Measurements from ENCODE around the gene PIAS1. TPM values are rescaled to one million over a fixed set of nuclear protein-coding genes. Genes with fewer than 3 reads are reported as not detected.
A peak's percentile ranks its signal among the peaks of the same experiment; 100 is the strongest.
"Not testable (repeated sequence)": the region's sequence is repeated elsewhere in the genome, so short reads cannot be mapped to it uniquely, and the experiment has no call there.

PIAS1 gene
- total RNA-seq, 2 donors from 2014 or later, result 24.1 to 63.3 TPM

DNA sequence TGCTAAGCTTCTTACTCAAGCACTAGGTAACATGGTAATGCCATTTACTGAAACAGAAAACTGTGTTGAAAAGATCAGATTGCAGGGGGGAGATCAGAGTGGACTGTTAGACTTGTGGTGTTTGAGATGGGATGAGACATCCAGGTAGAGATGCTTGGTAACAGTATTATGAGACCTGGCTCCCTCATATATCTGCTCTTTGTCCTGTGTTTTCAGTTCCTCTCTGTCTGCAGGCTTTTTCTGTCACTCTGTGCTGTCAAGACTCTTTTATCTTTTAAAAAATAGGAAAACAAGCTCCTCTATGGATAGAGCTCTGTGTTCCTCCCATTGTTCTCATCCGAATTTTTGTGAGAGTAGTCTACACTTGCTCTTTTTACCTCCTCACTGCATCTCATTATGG, 103.0 kb downstream of the PIAS1 start:
- peak overlapping the region in 1 of 4 donors; percentile 55 for H3K27ac ChIP-seq
- no peak for DNase-seq

DNA sequence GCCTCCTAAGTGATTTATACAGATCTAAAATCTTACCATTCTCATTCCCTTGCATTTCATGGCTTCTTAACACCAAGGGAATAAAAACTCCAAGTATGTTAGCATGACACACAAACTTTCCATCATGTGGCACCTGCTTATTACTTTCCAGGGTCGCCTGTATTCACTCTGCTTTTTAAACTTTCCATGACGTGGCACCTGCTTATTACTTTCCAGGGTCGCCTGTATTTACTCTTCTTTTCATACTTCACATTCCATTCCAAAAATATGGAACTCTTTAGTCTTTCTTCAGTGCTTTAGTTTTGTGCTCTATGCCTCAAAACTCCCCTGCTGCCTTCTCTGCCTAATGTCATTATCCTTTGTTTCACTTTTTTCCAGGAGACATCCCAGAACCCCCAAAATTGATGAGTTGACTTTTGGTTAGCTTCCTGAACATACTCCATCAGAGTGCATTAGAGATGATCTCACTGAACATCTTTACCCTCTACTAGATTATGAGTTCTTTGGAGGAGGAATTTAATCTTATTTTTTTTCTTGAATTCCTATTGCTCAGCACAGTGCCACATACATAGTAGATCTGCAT, 104.0 kb downstream of the PIAS1 start:
- TF ChIP-seq POLR2A (IDR thresholded peaks at IDR 0.05), result no peak
- TF ChIP-seq, protein P1, sequence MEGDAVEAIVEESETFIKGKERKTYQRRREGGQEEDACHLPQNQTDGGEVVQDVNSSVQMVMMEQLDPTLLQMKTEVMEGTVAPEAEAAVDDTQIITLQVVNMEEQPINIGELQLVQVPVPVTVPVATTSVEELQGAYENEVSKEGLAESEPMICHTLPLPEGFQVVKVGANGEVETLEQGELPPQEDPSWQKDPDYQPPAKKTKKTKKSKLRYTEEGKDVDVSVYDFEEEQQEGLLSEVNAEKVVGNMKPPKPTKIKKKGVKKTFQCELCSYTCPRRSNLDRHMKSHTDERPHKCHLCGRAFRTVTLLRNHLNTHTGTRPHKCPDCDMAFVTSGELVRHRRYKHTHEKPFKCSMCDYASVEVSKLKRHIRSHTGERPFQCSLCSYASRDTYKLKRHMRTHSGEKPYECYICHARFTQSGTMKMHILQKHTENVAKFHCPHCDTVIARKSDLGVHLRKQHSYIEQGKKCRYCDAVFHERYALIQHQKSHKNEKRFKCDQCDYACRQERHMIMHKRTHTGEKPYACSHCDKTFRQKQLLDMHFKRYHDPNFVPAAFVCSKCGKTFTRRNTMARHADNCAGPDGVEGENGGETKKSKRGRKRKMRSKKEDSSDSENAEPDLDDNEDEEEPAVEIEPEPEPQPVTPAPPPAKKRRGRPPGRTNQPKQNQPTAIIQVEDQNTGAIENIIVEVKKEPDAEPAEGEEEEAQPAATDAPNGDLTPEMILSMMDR (IDR thresholded peaks at IDR 0.05), result no peak
- ATAC-seq (peak; percentile 52), DNase-seq (peak in 1 of 4 donors; percentile 6)
- WGBS, 2 donors, result 20 to 31% methylated on average over 3 of the region's 3 CpGs
- Histone ChIP-seq H3K27me3 (no peaks in the 10 kb centered on the region), H3K36me3 (replicated peaks in 1 of 2; ENCODE audit: insufficient read depth in 1 of 2, low read depth in 2 of 2) (peaks cover 0 to 9% of the 10 kb centered on the region in 2 donors), H3K4me3 (no peak overlapping the region), H3K27ac (peak overlapping the region in 2 of 4 donors; percentile 28 to 55), H3K9me3 (no peaks in the 10 kb centered on the region), H3K4me1 (peaks cover 18% of the 10 kb centered on the region)
- intact Hi-C loops (cut with DNase I), result no loop called here

More for the DNA sequence above, 103.0 kb downstream of the PIAS1 start:
- H3K4me3 ChIP-seq, result no peak overlapping the region
- 0 to 67% methylated on average over 1 of the region's 1 CpG for WGBS, 2 donors
- TF ChIP-seq, protein P1 (IDR thresholded peaks at IDR 0.05), result no peak
- TF ChIP-seq POLR2A (IDR thresholded peaks at IDR 0.05), result no peak
- H3K4me1 ChIP-seq, result peaks cover 18% of the 10 kb centered on the region
- intact Hi-C loops (cut with DNase I), result no loop called here
- no peaks in the 10 kb centered on the region for H3K27me3 ChIP-seq
- ATAC-seq, result no peak
- H3K9me3 ChIP-seq, result no peaks in the 10 kb centered on the region
- H3K36me3 ChIP-seq (replicated peaks in 1 of 2; ENCODE audit: insufficient read depth in 1 of 2, low read depth in 2 of 2), result peaks cover 0 to 9% of the 10 kb centered on the region in 2 donors

DNA sequence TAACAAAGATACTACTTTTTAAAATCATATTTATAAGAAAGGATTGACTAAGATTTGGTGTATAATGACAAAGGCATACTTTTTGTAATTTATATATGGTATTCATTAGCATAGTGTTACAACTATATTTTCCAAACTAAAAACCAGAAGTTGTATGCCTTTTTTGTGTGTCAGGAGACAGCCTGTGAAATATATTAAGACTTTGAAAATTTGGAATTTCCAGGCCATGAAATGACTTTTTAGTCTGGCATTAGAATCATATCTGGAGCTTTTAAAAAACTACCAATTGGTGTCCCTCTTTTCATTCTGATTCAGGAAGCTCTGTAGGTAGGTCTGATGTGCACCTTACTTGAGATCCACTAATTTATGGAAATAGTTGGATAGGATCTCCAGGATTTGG, 109.1 kb downstream of the PIAS1 start:
- H3K4me1 ChIP-seq, result peaks cover 4% of the 10 kb centered on the region
- H3K27me3 ChIP-seq, result no peaks in the 10 kb centered on the region
- H3K9me3 ChIP-seq, result no peaks in the 10 kb centered on the region
- no peak overlapping the region for H3K27ac ChIP-seq
- H3K36me3 ChIP-seq (replicated peaks in 1 of 2; ENCODE audit: insufficient read depth in 1 of 2, low read depth in 2 of 2), result peaks cover 0 to 9% of the 10 kb centered on the region in 2 donors
- H3K4me3 ChIP-seq, result no peak overlapping the region
- intact Hi-C loops (cut with DNase I), result no loop called here
- TF ChIP-seq, protein P1 (IDR thresholded peaks at IDR 0.05), result no peak
- TF ChIP-seq POLR2A (IDR thresholded peaks at IDR 0.05), result no peak
- DNase-seq (no peak), ATAC-seq (no peak)

DNA sequence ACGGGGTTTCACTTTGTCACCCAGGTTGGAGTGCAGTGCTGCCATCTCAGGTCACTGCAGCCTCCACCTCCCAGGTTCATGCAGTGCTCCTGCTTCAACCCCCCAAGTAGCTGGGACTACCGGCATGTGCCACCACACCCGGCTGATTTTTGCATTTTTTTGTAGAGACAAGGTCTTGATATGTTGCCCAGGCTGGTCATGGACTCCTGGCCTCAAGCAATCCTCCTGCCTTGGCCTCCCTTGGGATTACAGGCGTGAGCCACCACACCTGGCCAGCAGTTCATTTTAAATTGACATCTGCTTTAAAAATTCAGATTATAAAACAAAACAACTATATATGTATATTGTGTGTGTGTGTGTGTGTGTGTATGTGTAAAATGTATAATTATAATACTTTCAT, 112.7 kb downstream of the PIAS1 start:
- DNase-seq (no peak), ATAC-seq (no peak)
- 79 to 84% methylated on average over 4 of the region's 4 CpGs for WGBS, 2 donors
- no peak overlapping the region for H3K4me3 ChIP-seq
- no peaks in the 10 kb centered on the region for H3K36me3 ChIP-seq (replicated peaks in 1 of 2; ENCODE audit: insufficient read depth in 1 of 2, low read depth in 2 of 2)
- no peaks in the 10 kb centered on the region for H3K27me3 ChIP-seq
- TF ChIP-seq, protein P1 (IDR thresholded peaks at IDR 0.05), result no peak
- TF ChIP-seq POLR2A (IDR thresholded peaks at IDR 0.05), result no peak
- no peak overlapping the region for H3K27ac ChIP-seq
- H3K9me3 ChIP-seq, result no peaks in the 10 kb centered on the region
- H3K4me1 ChIP-seq, result no peaks in the 10 kb centered on the region
- intact Hi-C loops (cut with DNase I), result no loop called here

DNA sequence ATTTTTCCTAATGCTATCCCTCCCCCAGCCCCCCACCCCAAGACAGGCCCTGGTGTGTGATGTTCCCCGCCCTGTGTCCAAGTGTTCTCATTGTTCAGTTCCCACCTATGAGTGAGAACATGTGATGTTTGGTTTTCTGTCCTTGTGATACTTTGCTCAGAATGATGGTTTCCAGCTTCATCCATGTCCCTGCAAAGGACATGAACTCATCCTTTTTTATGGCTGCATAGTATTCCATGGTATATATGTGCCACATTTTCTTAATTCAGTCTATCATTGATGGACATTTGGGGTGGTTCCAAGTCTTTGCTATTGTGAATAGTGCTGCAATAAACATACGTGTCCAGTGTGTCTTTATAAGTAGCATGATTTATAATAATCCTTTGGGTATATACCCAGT, 117.9 kb downstream of the PIAS1 start:
- DNase-seq; H3K9me3 ChIP-seq; H3K4me1 ChIP-seq; H3K27ac ChIP-seq; H3K4me3 ChIP-seq; H3K27me3 ChIP-seq; ATAC-seq; intact Hi-C loops (cut with DNase I): not testable (repeated sequence)
- peaks cover 0 to 11% of the 10 kb centered on the region in 2 donors for H3K36me3 ChIP-seq (replicated peaks in 1 of 2; ENCODE audit: insufficient read depth in 1 of 2, low read depth in 2 of 2)
- WGBS, 2 donors, result 56 to 95% methylated on average over 2 of the region's 2 CpGs

Data from body of pancreas (tissue), 4 donors.